Left lobe of liver (tissue), 2 donors: Measurements from ENCODE around the gene SBNO2. TPM values are rescaled to one million over a fixed set of nuclear protein-coding genes. Genes with fewer than 3 reads are reported as not detected.
A peak's percentile ranks its signal among the peaks of the same experiment; 100 is the strongest.

Experiments
- ATAC-seq: fragments of 200-7000 bp; cut with Tn5 transposase; one replicate; pipeline ENCODE4 v1.9.1; 2020; ENCODE audit warnings: mild to moderate bottlenecking, moderate library complexity
- DNase-seq: peaks from one replicate; pipeline ENCODE4 v3.0.0-alpha.2; 2020; ENCODE audit warnings: low spot score
- total RNA-seq: library from RNA; stranded (reverse); gene quantifications from one replicate; pipeline ENCODE4 v1.2.1, GENCODE V29; 2021
- donor health status: DM: no; HTN: no; CAD: no; lungs with moderate emphysema.
- donor health status: DM: no; HTN: yes; CAD: no.

The SBNO2 gene
- total RNA-seq, 1 donor from 2014 or later: 22.6 TPM

DNA sequence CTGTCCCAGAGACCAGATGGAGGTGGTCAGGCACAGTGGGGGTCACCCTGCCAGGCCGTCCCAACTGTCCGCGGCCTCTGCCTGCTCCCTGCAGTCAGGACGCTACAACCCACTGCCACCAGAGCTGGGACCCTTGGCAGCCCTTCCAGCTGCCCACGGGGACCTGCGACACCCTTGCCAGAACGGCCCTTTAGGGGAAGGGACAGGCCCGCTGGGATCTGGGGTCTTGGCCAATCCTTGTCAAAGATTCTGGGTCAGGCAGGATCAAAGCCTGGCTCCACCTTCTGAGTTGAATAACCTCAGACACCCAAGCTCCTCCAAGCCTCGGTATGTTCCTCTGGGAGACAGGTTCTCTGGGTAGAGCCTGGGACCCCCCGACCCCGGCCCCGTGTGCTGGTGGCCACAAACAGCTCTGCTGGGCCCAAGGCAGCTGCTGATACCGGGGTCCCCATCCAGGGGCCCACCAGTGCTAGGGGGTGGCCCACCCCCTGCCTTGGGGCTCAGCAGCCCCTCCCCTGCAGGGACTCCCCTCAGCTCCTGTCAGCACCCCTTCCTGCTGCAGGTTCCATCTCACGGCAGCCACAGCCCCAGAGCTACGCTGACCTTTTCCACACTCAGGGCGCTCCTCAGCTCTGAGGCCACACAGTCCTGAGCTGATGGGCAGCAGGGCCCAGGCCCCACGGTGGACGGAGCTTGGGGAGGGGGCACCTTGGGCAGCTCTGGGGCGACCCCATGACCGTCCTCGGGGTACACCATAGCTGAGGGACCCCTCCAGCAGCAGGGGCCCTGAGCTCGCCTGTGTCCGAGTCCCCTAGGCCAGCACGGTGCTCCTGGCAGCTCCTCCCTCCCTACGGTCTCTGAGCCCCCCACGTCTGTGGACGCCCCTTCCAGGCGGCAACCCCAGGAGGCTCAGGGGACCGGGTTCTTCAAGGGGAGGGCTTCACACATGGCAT lies 18.4 kb downstream of the SBNO2 start:
- DNase-seq: no peak
- peak; percentile 67 for ATAC-seq

DNA sequence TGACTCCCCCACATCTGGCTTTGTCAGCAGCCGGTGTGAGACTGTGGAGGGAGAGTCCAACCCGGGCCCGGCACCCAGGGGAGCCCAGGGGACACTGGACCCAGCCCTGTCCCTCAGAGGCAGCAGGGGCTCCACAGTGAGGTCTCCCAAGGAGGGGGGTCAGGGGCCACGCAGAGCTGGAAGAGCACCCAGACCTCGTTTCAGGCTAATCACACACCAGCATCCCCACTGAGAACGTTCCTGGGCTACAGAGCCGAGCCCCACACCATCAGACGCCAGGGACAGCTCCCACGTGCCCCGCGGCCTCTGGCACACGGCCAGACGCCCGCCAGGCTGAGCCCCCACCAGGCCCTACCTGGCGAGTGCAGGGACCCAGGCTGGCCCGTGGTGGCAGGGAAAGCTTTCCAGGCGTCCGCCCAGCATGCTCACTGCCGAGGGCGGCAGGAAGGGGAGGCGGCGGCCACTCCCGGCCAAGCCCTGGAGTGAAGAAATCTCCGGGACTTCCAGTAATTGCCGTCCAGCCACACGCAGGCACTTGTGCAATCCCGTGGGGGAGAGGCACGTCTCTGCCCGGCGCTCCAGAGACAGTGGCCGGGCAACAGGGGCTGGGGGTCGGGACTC lies 19.2 kb downstream of the SBNO2 start:
- DNase-seq (peak; percentile 95), ATAC-seq (peak; percentile 83)

DNA sequence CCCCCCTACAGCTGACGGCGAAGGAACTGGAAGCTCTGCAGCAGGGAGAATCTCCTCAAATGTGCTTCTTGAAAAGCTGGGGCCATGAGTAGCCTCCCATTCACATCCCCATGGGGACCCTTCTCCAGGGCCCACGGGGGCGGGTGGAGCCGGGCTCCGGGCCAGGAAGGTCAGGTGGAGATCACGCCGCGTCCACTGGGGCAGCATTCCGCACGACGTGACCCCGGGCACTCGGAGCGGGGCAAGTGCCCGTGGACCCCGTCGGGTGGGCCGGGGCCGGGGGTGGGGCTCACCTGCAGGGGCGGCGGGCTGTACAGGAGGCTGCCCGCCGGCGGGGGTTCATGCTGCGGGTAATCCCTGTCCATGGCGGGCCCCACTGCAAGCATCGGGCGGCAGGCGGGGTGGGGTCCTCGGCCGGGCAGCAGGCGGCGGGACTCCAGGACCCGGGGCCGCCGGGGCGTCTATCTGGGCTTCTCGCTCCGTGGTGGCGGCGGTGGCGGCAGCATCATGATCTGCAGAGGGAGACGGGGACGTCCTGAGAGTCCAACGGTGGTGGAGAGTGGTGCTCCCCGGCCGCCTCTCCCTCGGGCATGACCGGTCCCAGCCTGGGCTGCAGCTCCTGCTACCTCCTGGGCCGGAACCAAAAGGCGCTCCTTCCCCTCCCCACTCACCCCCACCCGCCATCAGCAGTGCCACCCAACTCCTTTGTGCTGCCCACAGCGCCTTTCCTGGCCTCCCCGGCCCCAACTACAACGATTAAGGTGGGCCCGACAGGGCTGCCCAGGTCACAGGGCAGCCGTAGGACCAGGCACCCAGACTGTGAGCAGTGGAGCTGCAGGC lies 20.0 kb downstream of the SBNO2 start:
- ATAC-seq (peak; percentile 2), DNase-seq (no peak)

DNA sequence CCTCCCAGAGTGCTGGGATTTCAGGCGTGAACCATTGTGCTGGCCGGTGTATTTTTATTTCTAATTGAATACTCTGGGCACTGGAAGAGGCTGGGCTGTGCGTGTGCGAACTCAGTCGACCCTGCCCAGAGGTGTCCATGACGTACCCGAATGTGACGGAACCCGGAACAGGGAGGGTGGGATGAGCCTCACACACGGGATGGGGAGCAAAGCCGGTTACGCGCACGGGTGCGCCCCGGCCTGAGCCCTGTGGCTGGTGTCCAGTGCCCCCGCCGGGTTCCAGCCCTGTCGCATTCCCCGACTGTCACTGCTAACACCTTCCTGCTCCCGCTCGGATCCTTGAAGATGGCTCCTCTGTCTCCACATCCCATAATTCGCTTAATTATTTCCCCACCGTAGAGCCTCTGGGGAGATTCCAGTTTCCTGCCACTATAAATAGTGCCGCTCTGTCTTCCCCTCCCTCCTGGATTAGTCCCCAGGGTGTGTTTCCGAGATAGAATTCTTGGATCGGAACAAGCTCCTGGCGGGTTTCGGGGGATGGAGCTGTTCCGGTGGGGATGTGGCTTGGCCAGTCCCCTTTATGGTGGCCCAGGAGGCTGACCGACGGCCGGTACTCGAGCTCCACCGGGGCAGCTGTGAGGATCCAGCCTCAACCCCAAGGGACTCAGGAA lies 22.0 kb downstream of the SBNO2 start:
- no peak for ATAC-seq
- no peak for DNase-seq

DNA sequence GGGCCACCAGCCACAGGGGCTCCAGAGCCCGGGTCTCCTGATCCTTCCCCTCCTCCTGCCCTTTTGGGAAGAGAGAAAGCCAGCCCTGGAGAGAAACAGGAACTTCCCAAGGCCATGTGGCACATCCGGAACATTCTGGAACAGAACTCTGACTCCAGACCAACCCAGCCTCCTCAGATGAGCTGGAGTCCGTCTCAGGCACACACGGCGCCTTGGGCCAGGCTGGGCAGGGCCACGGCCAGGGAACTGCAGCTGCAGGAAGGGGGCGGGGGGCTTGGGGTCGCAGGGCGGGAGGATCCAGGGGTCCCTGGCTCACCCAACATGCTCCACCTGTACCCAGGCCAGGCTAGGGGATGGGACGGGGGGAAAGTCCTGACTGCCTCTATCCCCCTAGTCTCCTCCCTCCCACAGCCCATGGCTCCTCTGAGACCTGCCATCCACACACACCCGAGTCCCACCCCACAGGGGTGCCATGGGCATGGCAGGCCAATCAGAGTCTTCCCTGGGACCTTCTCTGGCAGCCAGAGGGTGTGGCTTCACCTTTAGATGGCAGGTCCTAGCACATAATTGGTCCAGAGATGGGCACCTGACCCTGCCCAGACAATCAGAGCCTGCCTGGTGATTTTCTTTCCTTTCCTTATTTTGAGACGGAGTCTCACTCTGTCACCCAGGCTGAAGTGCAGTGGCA lies 22.9 kb downstream of the SBNO2 start:
- DNase-seq: no peak
- no peak for ATAC-seq

DNA sequence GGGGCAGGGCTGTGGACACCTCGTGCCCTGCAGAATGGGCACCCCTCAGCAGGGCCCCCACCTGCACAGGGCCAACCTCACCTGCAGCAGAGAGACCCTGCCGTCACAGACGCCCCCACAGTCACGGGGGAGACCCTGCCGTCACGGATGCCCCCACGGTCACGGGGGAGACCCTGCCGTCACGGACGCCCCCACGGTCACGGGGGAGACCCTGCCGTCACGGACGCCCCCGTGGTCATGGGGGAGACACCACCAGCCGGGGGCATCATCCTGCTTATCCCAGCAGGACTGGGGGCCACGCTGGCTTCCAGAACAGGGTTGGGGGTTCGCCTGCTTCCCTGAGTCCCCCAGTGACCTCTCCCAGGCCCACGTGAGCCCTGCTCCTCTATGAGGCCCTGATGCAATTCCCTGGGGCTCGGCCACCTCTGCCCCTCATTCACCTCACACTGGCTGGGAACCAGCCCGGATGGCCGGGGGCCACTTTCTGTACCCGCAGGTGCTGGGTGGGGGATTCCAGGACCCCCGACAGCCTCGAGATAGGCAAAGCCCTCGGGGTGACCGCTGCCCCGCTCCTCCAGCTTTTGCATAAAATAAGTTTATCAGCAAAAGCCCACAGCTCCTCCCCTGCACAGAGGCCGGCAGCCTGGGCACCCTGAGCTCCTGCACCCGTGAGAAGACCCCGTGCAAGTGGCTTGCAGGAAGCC lies 23.6 kb downstream of the SBNO2 start:
- ATAC-seq: no peak
- no peak for DNase-seq

DNA sequence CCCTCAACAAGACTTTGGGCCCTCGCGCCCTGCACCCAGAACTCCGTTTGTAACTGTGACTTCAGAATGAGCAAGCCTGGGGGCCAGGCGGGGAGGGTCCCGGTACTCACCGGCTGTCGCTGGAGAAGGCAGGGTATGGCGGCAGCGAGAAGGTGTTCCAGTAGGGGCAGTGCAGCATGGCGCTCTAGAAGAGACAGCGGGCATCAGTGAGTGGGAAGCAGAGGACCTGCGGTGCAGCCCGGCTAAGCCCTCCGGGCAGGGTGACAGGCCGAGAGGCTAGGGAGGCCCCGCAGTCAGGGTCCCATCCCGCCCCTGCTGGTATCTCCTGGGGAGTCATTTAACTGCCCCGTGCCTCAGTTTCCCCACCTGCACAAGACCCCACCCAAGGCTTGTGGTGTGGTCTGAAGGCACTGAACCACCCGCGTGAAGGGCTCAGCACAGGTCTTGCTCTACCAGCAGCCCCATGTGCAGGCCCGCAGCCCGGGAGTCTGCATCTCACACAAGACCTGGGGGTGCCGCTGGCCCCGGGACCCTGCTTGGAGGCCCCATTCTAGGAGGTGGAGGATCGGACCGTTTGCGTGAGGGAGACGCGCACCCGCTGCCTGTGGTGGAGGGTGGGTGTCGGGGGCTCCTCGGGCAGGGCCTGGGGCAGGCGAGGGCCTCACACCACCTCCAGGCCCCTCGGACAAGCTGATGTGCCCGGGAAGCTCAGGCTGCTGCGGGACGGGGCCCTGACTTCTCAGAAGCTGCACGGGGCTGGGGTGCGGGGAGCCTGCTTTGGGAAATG lies 24.6 kb downstream of the SBNO2 start:
- DNase-seq: no peak
- no peak for ATAC-seq

DNA sequence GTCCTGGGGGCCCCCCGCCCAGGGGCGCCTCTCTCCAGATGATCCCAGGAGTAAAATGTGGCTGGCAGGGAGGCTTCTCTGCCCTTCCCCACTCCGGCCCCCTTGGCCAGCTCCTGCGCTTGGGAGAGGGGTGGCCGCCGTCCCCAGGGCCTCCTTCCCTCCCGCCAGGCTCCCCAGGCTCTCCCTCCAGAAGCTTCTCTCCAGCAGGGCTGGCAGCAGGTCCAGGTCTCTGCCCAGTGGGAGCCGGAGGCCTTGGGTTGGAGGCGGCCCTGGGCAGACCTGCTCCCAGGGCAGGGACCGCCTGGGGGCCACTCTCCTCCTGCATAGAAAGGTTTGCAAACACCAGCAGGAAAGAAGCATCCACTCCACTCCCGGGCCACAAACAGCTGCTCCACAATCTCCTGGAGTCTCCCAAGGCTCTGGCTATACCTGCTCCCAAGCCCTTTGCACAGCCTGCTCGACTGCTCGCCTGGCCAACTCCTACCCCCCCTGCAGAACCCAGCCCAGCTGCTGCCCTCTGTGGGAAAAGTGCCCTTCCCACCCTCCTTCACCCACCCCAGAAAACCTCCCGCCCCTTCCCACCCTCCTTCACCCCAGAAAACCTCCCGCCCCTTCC lies 26.0 kb downstream of the SBNO2 start:
- DNase-seq: no peak
- no peak for ATAC-seq

DNA sequence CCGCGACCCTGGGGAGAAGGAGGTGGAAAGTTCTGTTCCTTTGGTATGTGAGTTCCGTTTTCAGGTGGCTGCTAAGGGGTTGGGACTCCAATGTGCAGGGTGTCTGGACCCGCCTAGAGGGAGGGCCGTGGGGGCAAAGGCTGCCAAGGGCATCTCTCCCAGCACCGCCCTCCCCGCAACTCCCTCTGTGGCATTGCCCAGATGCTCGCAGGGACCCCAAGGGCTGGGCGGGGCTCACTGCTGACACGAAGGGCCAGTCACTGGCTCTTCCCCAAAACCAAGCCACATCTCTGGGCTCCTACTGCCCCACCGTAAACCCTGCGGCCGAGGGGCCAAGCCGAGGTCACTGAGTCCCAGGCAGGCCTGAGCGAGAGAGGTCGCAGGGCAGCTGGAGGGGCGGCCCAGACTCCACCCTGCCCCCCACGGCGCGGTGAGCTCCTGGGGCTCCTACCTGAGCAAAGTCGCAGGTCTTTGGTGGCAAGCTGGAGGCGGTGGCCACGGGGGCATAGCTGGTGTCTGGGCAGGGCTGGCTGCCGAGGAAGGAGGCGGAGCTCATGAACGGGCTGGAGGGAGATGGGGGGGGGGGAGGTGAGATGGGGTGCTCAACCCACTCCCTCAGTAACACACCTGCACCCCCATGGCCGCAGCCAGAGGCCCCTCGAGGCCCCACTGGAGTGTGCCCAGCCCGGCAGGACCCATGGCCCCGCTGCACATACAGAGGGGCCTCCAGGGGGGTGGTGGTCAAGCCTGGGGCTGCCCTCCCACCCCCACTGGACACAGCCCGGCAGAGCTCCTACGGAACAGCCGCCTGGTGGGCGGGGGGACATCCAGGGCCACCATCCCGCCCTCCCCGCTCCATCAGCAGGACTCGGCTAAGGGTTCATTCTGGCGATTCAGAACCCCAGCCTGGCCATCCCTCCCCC lies 26.9 kb downstream of the SBNO2 start:
- DNase-seq (no peak), ATAC-seq (no peak)

DNA sequence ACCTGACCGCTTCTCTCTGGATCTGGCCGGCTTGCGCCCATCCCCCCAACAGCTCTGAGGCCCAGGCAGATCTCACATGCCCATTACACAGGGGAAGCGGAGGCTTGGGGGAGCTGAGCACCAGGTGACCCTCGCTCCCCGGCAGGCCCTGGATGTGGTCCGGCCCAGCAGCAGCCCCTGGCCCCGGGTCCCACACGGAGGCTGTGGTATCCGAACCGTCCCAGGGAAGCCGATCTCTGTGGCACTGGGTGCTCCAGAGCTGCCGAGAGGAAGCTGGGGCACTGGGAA lies 27.7 kb downstream of the SBNO2 start:
- DNase-seq (no peak), ATAC-seq (no peak)

DNA sequence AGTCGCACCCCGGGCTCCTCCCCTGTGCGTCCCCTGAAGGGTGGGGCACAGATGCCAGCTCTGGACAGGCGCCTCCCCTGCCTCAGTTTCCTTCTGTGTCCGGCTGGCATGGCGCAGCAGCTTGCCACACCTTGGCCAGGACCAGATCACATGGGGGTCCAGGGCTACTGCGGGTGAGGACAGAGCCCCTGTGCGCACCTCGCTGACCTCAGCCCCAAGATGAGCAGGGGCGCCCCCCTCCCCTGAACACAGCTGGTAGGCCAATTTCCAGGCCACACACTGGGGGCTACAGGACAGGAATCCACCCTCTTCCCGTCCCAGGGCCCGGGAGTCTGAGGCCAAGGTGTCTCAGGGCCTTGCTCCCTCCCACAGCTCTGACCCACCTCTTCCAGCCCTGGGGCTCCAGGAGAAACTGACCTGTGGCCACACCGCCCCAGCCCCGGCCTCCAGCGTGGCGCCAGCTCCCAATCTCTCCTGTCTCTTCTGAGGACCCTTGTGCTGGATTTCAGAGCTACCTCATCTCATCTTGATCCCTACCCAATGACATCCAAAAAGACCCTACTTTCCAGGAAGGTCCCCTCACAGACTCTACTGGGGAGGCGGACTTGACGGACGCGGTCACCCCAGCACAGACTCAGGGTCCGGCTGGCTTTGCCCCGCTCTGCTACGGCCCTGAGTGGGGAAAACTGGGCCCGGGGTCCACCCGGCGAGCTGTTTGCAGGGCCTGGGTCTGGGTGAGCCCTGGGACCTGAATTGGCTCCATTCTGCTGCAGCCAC lies 28.2 kb downstream of the SBNO2 start:
- ATAC-seq (no peak), DNase-seq (no peak)

DNA sequence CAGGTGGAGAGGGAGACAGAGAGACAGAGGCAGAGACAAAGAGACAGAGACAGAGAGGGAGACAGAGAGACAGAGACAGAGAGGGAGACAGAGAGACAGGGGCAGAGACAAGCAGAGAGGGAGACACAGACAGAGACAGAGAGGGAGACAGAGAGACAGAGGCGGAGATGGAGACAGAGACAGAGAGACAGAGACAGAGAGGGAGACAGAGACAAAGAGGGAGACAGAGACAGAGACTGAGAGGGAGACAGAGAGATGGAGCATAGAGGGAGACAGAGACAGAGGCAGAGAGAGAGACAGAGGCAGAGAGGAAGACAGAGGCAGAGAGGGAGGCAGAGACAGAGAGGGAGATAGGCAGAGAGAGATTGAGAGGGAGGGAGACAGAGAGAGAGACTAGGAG lies 29.3 kb downstream of the SBNO2 start:
- no peak for ATAC-seq
- no peak for DNase-seq

DNA sequence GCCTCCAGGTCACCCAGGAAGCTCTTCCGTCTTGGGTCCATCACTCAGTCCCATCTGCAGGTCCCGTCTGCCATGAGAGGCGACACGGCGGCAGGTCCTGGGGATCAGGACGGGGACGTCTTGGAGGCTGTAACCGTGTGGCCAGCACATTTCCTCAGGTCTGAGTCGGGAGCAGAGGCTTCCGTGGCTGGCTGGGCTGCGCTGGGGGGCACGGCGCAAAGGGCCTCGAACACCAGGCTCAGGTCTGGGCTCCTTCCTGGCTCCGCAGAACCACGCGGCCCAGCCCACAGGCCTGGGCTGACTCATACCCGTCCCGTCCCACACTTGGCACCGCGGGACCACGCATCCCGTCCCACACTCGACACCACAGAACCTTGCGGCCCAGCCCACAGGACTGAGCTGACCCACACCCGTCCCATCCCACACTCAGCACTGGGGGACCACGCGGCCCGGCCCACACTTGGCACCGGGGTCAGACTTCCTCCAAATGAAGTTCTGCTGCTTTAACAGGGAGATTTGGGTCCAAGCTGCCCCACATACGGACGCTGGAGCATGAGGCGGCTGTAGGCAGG lies 30.2 kb downstream of the SBNO2 start:
- no peak for DNase-seq
- ATAC-seq: no peak

DNA sequence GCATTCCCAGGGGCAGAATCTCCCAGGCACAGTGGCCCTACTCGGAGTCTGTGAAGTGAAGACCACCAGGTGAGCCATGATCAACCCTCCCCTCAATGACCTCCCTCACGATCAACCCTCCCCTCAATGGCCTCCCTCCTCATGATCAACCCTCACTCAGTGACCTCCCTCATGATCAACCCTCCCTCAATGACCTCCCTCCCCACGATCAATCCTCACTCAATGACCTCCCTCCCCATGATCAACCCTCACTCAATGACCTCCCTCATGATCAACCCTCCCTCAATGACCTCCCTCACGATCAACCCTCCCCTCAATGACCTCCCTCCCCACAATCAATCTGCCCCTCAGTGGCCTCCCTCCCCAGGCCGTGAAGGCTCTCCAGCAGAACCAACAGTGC lies 32.1 kb downstream of the SBNO2 start:
- ATAC-seq (peak; percentile 39), DNase-seq (no peak)

DNA sequence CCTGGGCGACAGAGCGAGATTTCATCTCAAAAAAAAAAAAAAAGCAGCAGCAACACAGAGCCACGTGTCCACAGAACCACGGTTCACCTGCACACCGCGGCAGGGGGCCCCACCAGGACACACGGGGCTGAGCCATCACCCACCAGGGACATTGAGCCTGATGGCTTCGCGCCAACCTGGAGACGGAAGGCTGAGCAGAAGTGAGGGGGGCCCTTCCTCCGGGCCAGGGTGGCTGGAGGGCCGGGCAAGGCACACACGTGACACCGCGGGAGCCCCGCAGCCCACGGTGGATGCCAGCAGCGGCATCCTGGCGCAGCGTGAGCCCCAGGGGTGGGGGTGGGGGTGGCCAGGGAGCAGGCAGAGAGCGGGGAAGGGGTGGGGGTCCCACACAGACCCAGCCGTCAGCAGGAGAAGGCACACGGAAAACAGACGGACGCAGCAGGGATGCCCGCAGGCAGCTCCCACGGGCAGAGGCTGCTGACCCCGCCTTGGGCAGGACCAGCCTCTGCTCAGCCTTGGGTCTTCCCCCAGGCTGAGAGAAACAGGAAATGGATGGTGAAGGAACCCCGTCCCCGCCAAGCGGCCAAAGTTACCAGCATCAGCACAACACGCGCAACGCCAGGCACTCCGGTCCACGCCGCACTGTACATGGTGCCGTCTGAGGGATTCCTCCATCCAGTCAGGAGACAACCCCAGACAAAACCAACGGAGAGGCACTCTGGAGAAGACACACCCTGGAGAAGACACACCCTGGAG lies 33.6 kb downstream of the SBNO2 start:
- no peak for DNase-seq
- no peak for ATAC-seq

DNA sequence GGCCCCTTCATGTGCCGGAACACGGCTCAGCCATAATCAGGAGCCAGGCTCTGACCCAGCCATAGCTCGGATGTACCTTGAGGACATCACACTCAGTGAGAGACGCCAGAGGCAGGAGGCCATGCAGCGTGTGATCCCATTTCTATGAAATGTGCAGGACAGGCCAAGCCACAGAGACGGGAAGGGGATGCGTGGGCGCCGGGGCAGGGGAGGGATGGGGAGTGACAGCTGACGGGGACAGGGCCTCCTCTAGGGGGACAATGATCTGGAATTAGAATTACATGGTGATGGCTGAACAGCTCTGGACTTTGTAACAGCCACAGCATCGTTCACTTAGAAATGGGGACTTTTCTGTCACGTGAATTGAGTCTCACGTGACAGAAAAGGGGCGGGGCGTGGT lies 34.9 kb downstream of the SBNO2 start:
- ATAC-seq (no peak), DNase-seq (no peak)
